Suprapubic skin (tissue), 4 donors: Measurements from ENCODE around the gene ITGB4. TPM values are rescaled to one million over a fixed set of nuclear protein-coding genes. Genes with fewer than 3 reads are reported as not detected.

Experiments used
- DNase-seq, 2 donors: peaks; one replicate each; pipeline ENCODE4 v3.0.0-alpha.2; 2019; ENCODE audit warnings: low spot score in 2 of 2
- H3K27ac ChIP-seq: fragments of 200-600 bp; sonication (generic); one replicate; pipeline ENCODE4 v1.5.1; 2019
- H3K27me3 ChIP-seq: fragments of 200-600 bp; sonication (generic); one replicate; pipeline ENCODE4 v1.5.1; 2019
- H3K36me3 ChIP-seq: fragments of 200-600 bp; sonication (generic); one replicate; pipeline ENCODE4 v1.5.1; 2019
- H3K4me1 ChIP-seq: fragments of 200-600 bp; sonication (generic); one replicate; pipeline ENCODE4 v1.5.1; 2019
- H3K4me3 ChIP-seq: fragments of 200-600 bp; sonication (generic); one replicate; pipeline ENCODE4 v1.5.1; 2019; ENCODE audit warnings: mild to moderate bottlenecking
- H3K9me3 ChIP-seq: fragments of 200-600 bp; sonication (generic); one replicate; pipeline ENCODE4 v1.5.1; 2019
- EP300 ChIP-seq: sonication (generic); formaldehyde crosslinking; IDR thresholded peaks from one replicate; pipeline ENCODE4 v1.6.1; 2017; ENCODE audit warnings: antibody characterized with exemption
- POLR2A ChIP-seq, 2 donors: fragments of 450-650 bp; IDR thresholded peaks; one replicate each; pipeline ENCODE4 v1.6.1; 2017; ENCODE audit warnings: antibody characterized with exemption in 2 of 2, mild to moderate bottlenecking in 2 of 2, moderate library complexity in 2 of 2
- POLR2AphosphoS5 ChIP-seq, 3 donors: sonication (generic); formaldehyde crosslinking; IDR thresholded peaks; one replicate each; pipeline ENCODE4 v1.6.1; 2017; ENCODE audit warnings: antibody characterized with exemption in 3 of 3
- WGBS: methylation state at CpG from one replicate; pipeline ENCODE4 v1.1.5; 2018; 5-methylcytosine and 5-hydroxymethylcytosine counted together
- total RNA-seq, 4 donors: library from RNA; depleted of rRNA; stranded (reverse); fragments of >200 nt; gene quantifications; one replicate each; pipeline ENCODE4 v1.1.0, GENCODE V29; 2016
- TF ChIP-seq, protein P1 (sequence below), 2 donors: fragments of 200-600 bp in 1 of 2; fragments of 450-650 bp in 1 of 2; sonication (generic) in 1 of 2; IDR thresholded peaks; one replicate each; pipeline ENCODE4 v1.5.1; 2016 to 2019; ENCODE audit warnings: antibody characterized with exemption in 2 of 2, mild to moderate bottlenecking in 1 of 2, moderate library complexity in 1 of 2

The ITGB4 gene
- total RNA-seq, 4 donors from 2014 or later, result 382 to 583 (median 474) TPM

- Histone ChIP-seq H3K36me3 (peaks cover 27% of the 10 kb centered on the region), H3K27me3 (no peaks in the 10 kb centered on the region), H3K4me3 (no peak overlapping the region), H3K27ac (no peak overlapping the region), H3K4me1 (peaks cover 9% of the 10 kb centered on the region), H3K9me3 (no peaks in the 10 kb centered on the region)
- DNase-seq, result no peak
- TF ChIP-seq POLR2A (IDR thresholded peaks at IDR 0.05), result no peak
- no peak for TF ChIP-seq POLR2AphosphoS5 (IDR thresholded peaks at IDR 0.05)
- no peak for TF ChIP-seq EP300
- TF ChIP-seq, protein P1, sequence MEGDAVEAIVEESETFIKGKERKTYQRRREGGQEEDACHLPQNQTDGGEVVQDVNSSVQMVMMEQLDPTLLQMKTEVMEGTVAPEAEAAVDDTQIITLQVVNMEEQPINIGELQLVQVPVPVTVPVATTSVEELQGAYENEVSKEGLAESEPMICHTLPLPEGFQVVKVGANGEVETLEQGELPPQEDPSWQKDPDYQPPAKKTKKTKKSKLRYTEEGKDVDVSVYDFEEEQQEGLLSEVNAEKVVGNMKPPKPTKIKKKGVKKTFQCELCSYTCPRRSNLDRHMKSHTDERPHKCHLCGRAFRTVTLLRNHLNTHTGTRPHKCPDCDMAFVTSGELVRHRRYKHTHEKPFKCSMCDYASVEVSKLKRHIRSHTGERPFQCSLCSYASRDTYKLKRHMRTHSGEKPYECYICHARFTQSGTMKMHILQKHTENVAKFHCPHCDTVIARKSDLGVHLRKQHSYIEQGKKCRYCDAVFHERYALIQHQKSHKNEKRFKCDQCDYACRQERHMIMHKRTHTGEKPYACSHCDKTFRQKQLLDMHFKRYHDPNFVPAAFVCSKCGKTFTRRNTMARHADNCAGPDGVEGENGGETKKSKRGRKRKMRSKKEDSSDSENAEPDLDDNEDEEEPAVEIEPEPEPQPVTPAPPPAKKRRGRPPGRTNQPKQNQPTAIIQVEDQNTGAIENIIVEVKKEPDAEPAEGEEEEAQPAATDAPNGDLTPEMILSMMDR (IDR thresholded peaks at IDR 0.05), result no peak
- WGBS, result 56% methylated on average over 1 of the region's 1 CpG
These were observed 72.2 kb downstream of the ITGB4 start for GRCh38 chr17:75793460-75793859.

DNA sequence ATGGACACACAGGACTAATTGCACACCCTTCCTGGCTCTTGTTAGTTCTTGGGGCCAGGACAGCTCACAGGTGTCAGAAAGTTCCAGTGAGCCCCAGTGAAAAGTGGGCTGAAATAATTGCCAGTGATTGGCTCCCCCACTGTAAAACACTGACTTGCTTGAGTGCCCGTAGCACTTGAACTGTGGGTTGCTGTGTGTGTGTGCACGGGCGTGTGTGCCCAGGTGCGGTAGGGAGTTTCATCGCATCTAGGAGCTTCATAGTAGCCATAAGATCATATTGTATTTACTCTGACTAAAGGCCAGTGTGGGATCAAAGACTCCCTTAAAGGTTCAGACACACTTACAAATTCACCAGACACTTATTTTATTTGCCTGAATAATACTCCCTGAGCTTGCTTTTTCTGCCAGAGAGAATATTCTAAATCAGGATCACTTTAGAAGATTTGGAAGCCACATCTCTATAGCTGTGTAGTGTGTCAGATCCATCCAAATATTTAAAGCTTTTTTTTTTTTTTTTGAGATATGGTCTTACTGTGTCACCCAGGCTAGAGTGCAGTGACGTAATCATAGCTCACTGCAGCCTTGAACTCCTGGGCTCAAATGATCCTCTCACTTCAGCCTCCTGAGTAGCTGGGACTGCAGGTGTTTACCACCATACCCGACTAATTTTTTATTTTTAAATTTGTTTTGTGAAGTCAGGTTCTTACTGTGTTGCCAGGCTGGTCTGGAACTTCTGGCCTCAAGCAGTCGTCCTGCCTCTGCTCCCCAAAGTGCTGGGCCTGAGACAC is 74.8 kb downstream of the ITGB4 start:
- H3K9me3 ChIP-seq, result no peaks in the 10 kb centered on the region
- peak in 1 of 2 donors; percentile 37 for DNase-seq
- no peaks in the 10 kb centered on the region for H3K4me1 ChIP-seq
- WGBS, result 91% methylated on average over 8 of the region's 8 CpGs
- H3K36me3 ChIP-seq, result peaks cover 43% of the 10 kb centered on the region
- H3K27me3 ChIP-seq, result no peaks in the 10 kb centered on the region
- TF ChIP-seq POLR2AphosphoS5 (IDR thresholded peaks at IDR 0.05) (no peak), EP300 (no peak), POLR2A (IDR thresholded peaks at IDR 0.05) (no peak)
- TF ChIP-seq, protein P1 (IDR thresholded peaks at IDR 0.05), result no peak
- no peak overlapping the region for H3K27ac ChIP-seq
- no peak overlapping the region for H3K4me3 ChIP-seq

DNA sequence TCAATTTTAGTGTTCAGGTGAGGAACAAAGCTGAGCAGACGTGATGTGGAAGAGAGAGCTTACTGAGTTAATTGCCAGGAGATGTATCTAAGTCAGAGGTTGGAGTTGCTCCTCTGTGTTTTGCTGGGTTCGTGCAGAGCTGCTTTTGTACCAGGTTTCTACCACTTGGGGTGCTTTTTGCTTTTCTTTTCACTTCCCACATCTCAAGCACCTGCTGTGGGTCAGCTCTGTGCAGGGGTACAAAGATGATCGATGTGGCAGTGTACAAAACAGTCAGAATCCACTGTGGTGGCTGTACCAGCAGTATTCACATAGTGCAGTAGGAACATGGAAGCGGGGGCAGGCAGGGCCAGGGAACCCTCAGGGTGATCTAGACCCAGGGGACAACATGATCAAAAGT is 78.1 kb downstream of the ITGB4 start:
- 78% methylated on average over 4 of the region's 4 CpGs for WGBS
- no peaks in the 10 kb centered on the region for H3K9me3 ChIP-seq
- H3K27ac ChIP-seq, result no peak overlapping the region
- H3K27me3 ChIP-seq, result no peaks in the 10 kb centered on the region
- H3K4me1 ChIP-seq, result no peaks in the 10 kb centered on the region
- no peak overlapping the region for H3K4me3 ChIP-seq
- peaks cover 39% of the 10 kb centered on the region for H3K36me3 ChIP-seq
- peak in 1 of 2 donors; percentile 16 for DNase-seq
- TF ChIP-seq, protein P1 (IDR thresholded peaks at IDR 0.05), result no peak
- no peak for TF ChIP-seq EP300
- TF ChIP-seq POLR2AphosphoS5 (IDR thresholded peaks at IDR 0.05), result no peak
- no peak for TF ChIP-seq POLR2A (IDR thresholded peaks at IDR 0.05)

DNA sequence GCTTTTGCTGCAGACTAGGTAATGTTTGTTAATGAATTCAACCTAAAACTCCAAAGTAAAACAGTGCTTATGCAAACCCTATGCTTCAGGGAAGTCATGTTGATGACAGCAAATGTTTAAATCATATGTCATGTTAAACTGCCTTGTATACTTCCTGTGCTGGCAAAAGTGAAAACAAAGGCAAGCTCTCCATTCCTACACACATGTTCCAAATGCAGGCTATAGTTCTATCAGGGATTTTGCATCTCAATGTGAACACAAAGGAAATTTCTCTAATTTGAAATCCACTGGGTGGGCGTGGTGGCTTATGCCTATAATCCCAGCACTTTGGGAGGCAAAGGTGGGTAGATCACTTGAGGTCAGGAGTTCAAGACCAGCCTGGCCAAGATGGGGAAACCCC is 82.6 kb downstream of the ITGB4 start:
- peaks cover 22% of the 10 kb centered on the region for H3K4me1 ChIP-seq
- WGBS, result 95% methylated on average over 1 of the region's 1 CpG
- H3K4me3 ChIP-seq, result no peak overlapping the region
- no peaks in the 10 kb centered on the region for H3K9me3 ChIP-seq
- H3K27ac ChIP-seq, result no peak overlapping the region
- H3K36me3 ChIP-seq, result peaks cover 16% of the 10 kb centered on the region
- TF ChIP-seq POLR2A (IDR thresholded peaks at IDR 0.05) (no peak), EP300 (no peak), POLR2AphosphoS5 (IDR thresholded peaks at IDR 0.05) (no peak)
- TF ChIP-seq, protein P1 (IDR thresholded peaks at IDR 0.05), result no peak
- peak in 1 of 2 donors; percentile 8 for DNase-seq
- no peaks in the 10 kb centered on the region for H3K27me3 ChIP-seq

GRCh38 chr17:75806822-75807500 is 85.7 kb downstream of the ITGB4 start:
- no peak overlapping the region for H3K4me3 ChIP-seq
- H3K9me3 ChIP-seq, result no peaks in the 10 kb centered on the region
- H3K36me3 ChIP-seq, result peaks cover 7% of the 10 kb centered on the region
- H3K27me3 ChIP-seq, result no peaks in the 10 kb centered on the region
- 71% methylated on average over 4 of the region's 4 CpGs for WGBS
- TF ChIP-seq POLR2AphosphoS5 (IDR thresholded peaks at IDR 0.05) (no peak), POLR2A (IDR thresholded peaks at IDR 0.05) (no peak), EP300 (no peak)
- TF ChIP-seq, protein P1 (IDR thresholded peaks at IDR 0.05), result no peak
- H3K4me1 ChIP-seq, result peaks cover 50% of the 10 kb centered on the region
- no peak for DNase-seq
- peak overlapping the region; percentile 91 for H3K27ac ChIP-seq
